Measurements from ENCODE around the gene CEP72. TPM values are rescaled to one million over a fixed set of nuclear protein-coding genes. Genes with fewer than 3 reads are reported as not detected.

Gene CEP72
- total RNA-seq, 1 experiment from 2014 or later = 7.7 TPM

DNA sequence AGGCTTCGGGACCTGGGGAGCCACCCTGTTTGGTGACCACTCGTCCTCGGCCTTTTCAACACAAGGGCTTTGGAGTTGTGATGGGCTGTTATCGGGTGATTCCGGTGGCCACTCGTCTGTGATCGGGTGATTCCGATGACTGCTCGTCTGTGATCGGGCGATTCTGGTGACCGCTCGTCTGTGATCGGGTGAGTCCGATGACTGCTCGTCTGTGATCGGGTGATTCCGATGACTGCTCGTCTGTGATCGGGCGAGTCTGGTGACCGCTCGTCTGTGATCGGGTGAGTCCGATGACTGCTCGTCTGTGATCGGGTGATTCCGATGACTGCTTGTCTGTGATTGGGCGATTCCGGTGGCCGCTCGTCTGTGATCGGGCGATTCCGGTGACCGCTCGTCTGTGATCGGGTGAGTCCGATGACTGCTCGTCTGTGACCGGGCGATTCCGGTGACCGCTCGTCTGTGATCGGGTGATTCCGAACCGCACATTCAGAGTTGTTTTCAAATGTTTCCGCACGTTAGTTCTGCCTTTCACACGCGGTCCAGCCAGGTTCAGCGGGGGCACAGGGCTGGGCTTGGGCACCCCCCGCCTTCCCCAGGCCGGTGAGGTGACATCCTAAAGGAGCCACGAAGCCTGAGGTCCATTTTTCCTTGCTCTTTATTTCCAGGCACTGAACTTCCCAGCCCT is 50.8 kb downstream of the CEP72 start:
- in situ Hi-C loops (cut with HindIII; ENCODE audit: low pct_unique_long_range_greater_than_20kb, low sequenced_read_pairs) = no loop called here
- DNase-seq (ENCODE audit: low read depth) = no peak

DNA sequence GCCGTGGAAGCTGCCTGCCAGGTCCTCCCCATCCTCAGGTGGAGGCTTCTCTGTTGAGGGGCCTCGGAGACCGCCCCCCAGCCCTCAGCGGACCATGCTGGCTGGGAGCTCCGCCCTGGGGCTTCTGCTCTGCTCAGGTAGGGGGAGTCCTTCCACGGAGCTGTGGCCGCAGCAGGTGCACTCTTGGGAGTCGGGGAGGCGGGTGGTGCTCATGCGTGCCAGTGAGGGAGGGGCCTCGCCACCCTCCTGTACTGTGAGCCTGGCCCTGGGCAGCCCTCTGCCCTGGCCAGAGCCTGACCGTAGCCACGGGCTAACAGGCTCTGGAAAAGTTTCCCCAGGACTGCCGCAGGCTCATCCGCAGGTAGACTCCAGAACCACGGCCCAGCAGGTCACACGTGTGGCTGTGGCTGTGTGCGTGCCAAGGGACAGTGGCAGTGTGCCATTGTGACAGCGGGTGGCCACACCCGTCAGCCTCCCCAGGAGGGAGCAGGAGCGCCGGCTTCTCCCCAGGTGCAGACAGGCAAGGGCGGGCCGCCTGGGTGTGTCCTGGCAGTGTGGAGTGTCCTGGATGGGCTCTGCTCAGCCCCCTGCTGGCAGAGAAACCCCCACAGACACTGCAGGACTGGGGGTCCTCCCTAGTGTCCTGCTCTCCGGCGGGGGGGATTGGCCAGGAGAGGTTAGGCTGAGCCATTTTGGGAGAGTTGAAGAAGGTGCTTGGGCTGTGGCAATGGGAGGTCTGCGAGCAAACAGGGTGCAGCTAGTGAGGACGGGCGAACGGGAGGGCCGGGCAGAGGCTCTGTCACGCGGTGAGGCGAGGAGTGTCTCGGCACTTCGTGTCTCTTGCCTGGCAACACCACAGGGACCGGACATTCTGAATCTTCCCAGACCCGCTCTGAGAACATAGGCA is 51.5 kb downstream of the CEP72 start:
- in situ Hi-C loops (cut with HindIII; ENCODE audit: low pct_unique_long_range_greater_than_20kb, low sequenced_read_pairs) = no loop called here
- DNase-seq (ENCODE audit: low read depth) = no peak

- DNase-seq (ENCODE audit: low read depth) = no peak
- in situ Hi-C loops (cut with HindIII; ENCODE audit: low pct_unique_long_range_greater_than_20kb, low sequenced_read_pairs) = no loop called here
Measured at GRCh38 chr5:664343-664993, 52.3 kb downstream of the CEP72 start.

- DNase-seq (ENCODE audit: low read depth) = no peak
- in situ Hi-C loops (cut with HindIII; ENCODE audit: low pct_unique_long_range_greater_than_20kb, low sequenced_read_pairs) = no loop called here
Measured at GRCh38 chr5:664994-665360, 52.8 kb downstream of the CEP72 start.

DNA sequence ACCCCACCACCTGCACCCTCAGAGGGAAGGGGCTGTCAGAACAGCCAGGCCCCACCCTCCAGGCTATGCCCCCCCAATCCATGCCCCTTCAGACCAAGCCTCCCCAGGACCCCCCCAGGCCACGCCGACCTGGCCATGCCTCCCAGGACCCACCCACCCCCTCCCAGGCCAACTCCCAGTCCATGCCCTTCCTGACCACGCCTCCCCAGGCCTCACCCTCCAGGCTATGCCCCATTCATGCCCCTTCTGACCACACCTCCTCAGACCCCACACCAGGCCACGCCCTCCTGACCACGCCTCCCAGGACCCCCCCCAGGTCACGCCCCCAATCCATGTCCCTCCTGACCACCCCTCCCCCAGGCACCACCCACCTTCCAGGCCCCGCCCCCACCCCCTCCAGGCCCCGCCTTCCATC is 53.4 kb downstream of the CEP72 start:
- DNase-seq (ENCODE audit: low read depth) = no peak
- in situ Hi-C loops (cut with HindIII; ENCODE audit: low pct_unique_long_range_greater_than_20kb, low sequenced_read_pairs) = no loop called here

GRCh38 chr5:665956-666711 is 54.0 kb downstream of the CEP72 start:
- DNase-seq (ENCODE audit: low read depth) = no peak
- in situ Hi-C loops (cut with HindIII; ENCODE audit: low pct_unique_long_range_greater_than_20kb, low sequenced_read_pairs) = no loop called here

DNA sequence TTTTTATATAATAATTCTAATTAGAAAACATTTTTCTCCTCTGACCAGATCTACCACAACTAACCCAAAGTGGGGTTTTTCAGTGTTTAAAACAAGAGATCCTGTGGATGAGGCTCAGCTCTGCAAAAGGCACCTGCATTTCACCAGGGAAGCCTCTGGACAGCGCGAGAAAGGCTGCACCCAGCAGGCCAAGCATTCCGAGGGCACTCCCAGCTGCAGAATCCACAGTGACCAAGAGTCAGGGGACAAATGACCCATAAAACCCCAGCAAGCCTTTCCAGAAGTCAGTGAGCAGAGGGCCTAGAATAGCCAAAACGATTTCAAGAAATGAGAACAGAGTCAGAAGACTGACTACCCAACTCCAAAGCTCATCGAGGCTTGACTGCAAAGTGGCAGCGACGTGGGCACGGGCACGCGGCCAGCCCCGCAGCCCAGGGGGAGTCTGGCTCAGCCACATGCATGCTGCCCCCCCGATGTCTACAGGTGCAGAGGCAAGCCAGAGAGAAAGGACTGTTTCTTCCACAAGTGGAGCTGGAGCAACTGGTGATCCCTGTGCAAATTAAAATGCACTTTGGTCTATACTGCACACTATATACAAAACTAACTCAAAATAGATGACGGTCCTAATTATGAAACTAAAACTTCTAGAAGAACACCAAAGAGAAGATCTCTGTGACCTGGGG is 54.8 kb downstream of the CEP72 start:
- no peak for DNase-seq (ENCODE audit: low read depth)
- in situ Hi-C loops (cut with HindIII; ENCODE audit: low pct_unique_long_range_greater_than_20kb, low sequenced_read_pairs) = no loop called here

GRCh38 chr5:668283-668995 is 56.3 kb downstream of the CEP72 start:
- in situ Hi-C loops (cut with HindIII; ENCODE audit: low pct_unique_long_range_greater_than_20kb, low sequenced_read_pairs) = no loop called here
- no peak for DNase-seq (ENCODE audit: low read depth)

- no peak for DNase-seq (ENCODE audit: low read depth)
- in situ Hi-C loops (cut with HindIII; ENCODE audit: low pct_unique_long_range_greater_than_20kb, low sequenced_read_pairs) = no loop called here
Measured at GRCh38 chr5:669111-669841, 57.1 kb downstream of the CEP72 start.

- in situ Hi-C loops (cut with HindIII; ENCODE audit: low pct_unique_long_range_greater_than_20kb, low sequenced_read_pairs) = no loop called here
- DNase-seq (ENCODE audit: low read depth) = no peak
Measured at GRCh38 chr5:669842-670395, 57.8 kb downstream of the CEP72 start.

GRCh38 chr5:670396-671270 is 58.5 kb downstream of the CEP72 start:
- no peak for DNase-seq (ENCODE audit: low read depth)
- in situ Hi-C loops (cut with HindIII; ENCODE audit: low pct_unique_long_range_greater_than_20kb, low sequenced_read_pairs) = no loop called here

DNA sequence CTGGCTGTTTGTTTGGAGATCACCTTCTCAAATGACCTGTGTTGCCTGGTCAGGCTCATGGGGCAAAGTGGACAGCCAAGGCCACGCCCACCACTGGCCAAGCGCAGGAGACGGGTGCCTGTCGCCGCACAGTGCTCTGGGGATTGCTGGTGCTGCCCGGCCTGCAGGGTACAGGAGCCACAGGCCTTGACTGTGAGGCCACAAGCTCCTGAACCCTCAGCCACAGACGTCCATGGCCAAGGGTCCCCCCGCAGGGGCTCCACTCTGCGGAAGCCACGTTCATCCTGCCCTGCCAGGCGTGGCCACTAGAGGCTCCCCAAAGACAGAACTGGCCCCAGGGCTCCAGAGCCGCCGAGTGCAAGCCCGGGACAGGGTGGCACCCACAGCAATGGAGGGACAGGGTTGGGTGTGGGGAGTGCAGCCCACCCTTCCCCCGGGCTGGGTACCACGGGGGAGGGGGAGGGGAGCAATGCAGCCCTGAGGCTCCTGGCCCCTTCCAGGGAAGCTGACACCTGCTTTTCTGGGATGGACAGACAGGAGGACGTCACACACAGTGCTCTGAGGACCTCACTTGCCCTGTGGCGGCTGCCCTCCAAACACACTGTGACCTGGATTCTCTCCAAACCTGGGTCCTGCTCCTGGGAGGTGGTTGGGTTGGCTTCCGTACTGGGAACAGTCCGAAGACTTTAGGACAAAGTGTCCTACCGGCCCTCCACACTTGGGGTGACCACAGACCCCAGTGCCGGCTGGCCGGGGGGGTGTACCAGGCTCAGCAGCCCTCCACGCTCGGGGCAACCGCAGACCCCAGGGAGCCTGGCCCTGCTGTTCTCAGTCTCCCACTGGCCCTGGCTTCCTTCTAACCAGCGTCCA is 59.6 kb downstream of the CEP72 start:
- in situ Hi-C loops (cut with HindIII; ENCODE audit: low pct_unique_long_range_greater_than_20kb, low sequenced_read_pairs) = no loop called here
- peak; percentile 67 for DNase-seq (ENCODE audit: low read depth)

DNA sequence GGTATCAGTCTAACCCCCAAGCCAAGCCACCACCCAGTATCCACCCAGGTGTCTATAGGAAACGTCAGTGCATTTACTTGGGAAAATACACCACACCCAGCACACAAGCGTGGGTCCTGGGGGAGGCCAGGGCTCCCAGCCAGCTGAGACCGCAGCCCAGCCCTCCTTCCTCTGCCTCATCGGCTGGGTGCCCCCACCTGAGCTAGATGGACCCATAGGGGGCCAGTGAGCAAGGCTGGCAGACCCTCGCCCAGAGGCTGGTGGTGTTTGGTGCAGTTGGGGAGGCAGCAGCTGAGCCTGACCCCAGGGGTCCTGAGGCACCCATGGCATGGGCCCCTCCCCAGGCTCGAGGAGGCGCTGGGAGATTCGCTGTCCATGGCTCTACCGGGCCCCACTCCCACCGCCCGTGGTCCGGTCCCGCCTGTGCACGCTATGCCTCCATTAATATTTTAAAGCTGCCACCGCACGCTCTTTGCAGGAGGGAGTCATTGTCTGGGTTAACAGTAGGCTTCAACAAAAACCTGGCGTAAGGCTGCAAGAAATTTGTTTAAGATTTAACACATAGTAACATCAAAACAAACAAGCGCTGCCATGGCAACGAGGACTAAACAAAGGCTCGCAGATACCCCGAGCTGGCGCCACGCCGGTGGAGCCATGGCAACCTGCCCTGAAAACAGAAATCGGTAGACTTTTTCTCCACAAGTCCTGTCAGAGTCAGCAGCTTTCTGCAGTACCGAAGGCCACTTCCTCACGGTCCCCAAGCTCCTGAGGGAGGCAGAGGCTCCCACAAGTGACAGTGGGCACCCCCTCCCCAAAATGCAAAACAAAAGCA is 60.4 kb downstream of the CEP72 start:
- DNase-seq (ENCODE audit: low read depth) = peak; percentile 86
- in situ Hi-C loops (cut with HindIII; ENCODE audit: low pct_unique_long_range_greater_than_20kb, low sequenced_read_pairs) = no loop called here

DNA sequence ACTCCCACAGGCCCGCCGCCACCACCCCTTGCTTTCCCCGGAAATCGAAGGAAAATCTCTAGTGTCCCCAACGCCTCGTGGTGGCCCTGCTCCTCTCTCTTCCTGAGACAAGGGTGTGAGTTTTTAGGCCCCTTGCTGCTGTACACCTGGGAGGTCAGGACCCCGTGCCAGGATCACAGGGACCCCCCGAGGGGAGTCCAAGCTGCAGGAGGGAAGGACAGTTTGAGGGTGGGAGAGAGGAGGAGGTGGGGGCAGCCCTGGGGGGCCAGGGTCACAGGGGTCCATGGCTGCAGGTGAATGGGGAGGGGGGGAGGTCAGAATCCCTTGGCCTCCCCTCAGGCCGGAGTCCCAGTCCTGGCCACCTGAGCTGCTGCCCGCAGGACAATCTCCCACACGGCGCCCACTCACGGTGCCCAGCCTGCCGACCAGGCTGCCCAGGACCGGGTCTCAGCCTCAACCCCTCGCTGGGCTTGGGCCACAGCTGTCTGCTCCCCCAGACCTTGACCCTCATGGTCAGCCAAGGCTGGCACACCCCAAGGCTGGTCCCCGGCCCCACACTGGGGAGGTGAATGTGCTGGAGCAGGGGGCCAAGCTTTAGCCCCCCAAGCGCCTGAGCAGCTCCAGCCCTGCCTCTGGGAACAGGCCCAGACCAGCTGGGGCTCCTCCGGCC is 61.2 kb downstream of the CEP72 start:
- in situ Hi-C loops (cut with HindIII; ENCODE audit: low pct_unique_long_range_greater_than_20kb, low sequenced_read_pairs) = no loop called here
- DNase-seq (ENCODE audit: low read depth) = no peak

Data from Caki2 (cell line).